KOPT-K1 (cell line): ENCODE measurements around the gene IRX5.

Source experiments
- H3K27ac ChIP-seq: fragments of 200-600 bp; sonication (generic); 2 replicates; pipeline ENCODE4 v1.5.1; 2016; ENCODE audit warnings: antibody characterized with exemption, mild to moderate bottlenecking, low read depth, low read length; ENCODE audit not compliant: poor library complexity, severe bottlenecking
- H3K36me3 ChIP-seq: fragments of 200-600 bp; sonication (generic); 2 replicates; pipeline ENCODE4 v1.5.1; 2017; ENCODE audit warnings: antibody characterized with exemption, mild to moderate bottlenecking, low read length, moderate library complexity; ENCODE audit not compliant: insufficient read depth
- H3K9me3 ChIP-seq: fragments of 200-600 bp; sonication (generic); 2 replicates; pipeline ENCODE4 v1.5.1; 2017; ENCODE audit warnings: antibody characterized with exemption, low read length, mild to moderate bottlenecking; ENCODE audit not compliant: insufficient read depth, poor library complexity, severe bottlenecking

Gene IRX5

DNA sequence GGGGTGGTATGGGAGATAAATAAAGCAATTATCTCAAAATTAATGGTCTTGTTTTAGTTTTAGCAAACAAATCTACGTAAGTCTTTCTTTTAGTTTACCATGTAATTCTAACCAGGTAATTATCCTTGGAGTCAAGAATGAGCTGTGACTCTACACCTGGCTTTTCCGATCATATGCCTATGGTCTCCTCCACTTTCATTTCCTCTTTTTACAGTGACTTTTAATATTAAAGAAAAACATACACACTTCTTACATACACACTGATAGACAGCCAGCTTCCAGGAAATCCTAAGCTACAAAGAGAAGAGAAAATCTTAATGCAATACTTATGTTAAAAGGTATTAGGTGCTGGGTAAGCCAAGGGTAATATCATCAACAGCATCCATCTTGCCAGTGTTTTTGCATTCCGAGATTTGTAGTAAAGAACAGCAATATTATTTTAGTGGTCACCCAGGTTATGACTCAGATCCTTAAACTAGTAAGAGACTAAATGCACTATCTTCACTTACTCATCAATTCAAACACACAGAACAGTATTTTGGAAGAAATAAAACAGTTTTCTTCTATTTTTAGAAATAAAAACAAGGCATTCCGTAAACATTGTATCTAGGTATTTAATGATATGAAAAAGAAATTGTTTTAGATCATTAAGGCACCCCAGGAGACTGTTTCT, 4.4 kb upstream of the IRX5 start:
- peak overlapping the region; percentile 99 for H3K27ac ChIP-seq
- peaks cover 11% of the 10 kb centered on the region for H3K36me3 ChIP-seq
- no peaks in the 10 kb centered on the region for H3K9me3 ChIP-seq

GRCh38 chr16:54927125-54928015, 3.3 kb upstream of the IRX5 start:
- Histone ChIP-seq H3K27ac (peak overlapping the region; percentile 99), H3K9me3 (no peaks in the 10 kb centered on the region), H3K36me3 (peaks cover 8% of the 10 kb centered on the region; the same call in 1 of the 2 replicates)

DNA sequence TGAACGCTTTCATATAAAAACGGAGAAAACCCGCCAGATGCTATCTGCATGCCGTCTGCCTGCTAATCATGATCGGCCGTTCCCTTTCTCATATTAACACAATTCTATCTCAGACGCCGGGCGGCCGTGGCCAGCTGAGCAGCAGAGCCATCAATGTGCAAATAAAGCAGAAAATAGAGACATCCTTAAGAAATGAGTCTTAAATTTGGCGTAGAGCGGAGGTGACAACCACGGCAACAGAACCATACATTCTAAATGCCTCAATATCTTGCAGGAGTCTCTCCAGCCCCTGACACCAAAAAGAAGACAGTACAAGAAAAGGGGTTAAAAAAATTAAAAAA, 2.7 kb upstream of the IRX5 start:
- H3K36me3 ChIP-seq, result peaks cover 9% of the 10 kb centered on the region; the same call in 1 of the 2 replicates
- no peaks in the 10 kb centered on the region for H3K9me3 ChIP-seq
- H3K27ac ChIP-seq, result peak overlapping the region; percentile 99

GRCh38 chr16:54928411-54929089, 2.1 kb upstream of the IRX5 start:
- Histone ChIP-seq H3K9me3 (peaks cover 4% of the 10 kb centered on the region), H3K27ac (peak overlapping the region; percentile 99), H3K36me3 (peaks cover 9% of the 10 kb centered on the region)

DNA sequence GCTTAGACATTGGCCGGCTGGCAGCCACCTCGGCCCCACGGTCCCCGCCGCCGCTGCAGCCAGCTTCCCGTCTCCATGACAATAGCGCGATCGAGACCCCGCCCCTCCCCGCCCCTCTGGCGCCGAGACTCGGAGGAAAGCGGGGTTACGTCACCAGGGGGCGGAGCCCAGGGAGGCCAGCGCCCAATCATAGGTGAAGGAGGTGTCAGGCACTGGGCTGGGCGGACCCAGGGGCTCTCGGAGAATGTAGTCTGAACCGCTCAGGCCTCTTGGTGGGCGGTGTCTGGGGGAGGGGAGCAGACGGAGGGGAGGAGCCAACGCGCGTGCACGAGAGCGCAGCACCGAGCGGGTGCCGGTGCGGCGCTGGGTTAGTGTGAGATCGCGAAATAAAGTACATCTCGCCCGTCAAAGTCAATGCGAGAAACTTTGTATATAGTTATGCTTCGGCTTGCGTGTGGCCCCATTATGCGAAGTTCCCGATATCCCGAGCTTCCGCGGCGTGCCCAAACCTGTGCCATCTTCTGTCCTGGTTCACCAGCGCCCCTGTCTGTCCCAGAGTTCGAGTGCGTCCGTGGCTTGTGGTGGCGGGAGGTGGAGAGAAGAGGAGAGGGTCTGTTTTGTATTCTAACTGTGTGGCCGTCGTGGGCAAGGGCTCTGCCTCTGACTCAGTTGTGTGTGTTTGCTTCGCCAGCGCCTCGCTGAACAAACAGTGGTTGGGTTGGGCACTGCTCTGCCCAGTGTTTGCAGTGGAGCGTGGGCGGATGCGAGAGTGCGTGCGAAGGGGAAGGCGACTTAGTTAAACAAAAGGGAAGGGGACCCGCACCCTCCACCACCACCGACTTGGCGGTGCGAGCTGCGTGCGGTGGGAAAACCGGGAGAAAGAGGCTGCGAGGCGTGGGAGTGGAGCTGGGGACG, 1.3 kb upstream of the IRX5 start:
- Histone ChIP-seq H3K36me3 (peaks cover 17% of the 10 kb centered on the region), H3K9me3 (peaks cover 9% of the 10 kb centered on the region), H3K27ac (peak overlapping the region; percentile 99)

DNA sequence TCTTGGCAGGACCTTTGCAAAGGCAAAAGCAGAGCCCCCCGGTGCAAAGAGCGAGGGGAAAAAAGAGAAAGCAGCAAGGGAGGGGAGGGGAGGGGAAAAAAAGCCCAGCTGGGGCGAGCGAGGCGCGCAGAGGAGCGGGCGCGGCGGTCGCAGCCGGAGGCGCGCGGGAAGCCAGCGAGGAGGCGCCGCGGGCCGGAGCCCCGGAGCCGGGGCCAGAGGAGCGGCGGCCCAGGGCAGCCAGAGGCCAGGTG, 129 bp downstream of the IRX5 start:
- Histone ChIP-seq H3K9me3 (peaks cover 17% of the 10 kb centered on the region), H3K36me3 (peaks cover 32% of the 10 kb centered on the region), H3K27ac (peak overlapping the region; percentile 99)

DNA sequence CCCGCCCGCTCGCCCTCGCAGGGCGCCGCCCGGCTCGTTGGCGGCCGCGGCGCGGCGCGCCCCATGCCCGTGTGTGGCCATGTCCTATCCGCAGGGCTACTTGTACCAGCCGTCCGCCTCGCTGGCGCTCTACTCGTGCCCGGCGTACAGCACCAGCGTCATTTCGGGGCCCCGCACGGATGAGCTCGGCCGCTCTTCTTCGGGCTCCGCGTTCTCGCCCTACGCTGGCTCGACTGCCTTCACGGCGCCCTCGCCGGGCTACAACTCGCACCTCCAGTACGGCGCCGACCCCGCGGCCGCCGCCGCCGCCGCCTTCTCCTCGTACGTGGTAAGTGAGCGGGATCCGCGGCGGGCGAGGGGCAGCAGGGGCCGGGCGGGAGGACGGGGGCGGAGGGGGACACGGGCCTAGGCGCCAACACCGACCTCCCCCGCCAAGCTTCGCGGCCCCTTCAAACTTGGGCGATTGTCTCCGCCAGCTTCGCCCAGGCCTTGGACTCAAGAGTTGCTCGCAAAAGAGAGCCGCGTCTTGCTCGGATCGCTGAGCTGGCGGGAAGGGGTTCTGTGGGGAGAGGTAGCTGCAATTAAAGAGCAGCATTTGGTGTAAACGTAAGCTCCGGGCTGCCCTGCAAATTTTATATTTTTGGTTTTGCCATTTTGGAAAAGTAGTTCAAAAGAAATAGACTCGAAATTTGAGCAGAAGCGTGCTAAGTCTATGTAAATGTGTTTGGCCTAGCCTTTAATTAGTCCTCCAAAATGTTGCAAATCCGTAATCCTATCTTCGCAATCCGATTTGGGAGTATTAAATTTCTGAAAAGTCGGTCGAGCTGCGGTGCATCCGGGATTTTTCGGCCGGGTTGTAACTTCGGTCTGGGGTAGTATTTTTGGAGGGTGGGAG, 702 bp downstream of the IRX5 start:
- peaks cover 37% of the 10 kb centered on the region for H3K36me3 ChIP-seq
- H3K27ac ChIP-seq, result peak overlapping the region; percentile 99
- peaks cover 22% of the 10 kb centered on the region for H3K9me3 ChIP-seq

- H3K36me3 ChIP-seq, result peaks cover 45% of the 10 kb centered on the region
- H3K9me3 ChIP-seq, result peaks cover 29% of the 10 kb centered on the region
- H3K27ac ChIP-seq, result peak overlapping the region; percentile 99
Observed at GRCh38 chr16:54932021-54932660, 1.5 kb downstream of the IRX5 start.

GRCh38 chr16:54932737-54933254, 2.1 kb downstream of the IRX5 start:
- peaks cover 36% of the 10 kb centered on the region for H3K9me3 ChIP-seq
- no peak overlapping the region for H3K27ac ChIP-seq
- peaks cover 52% of the 10 kb centered on the region for H3K36me3 ChIP-seq

GRCh38 chr16:54933281-54934011, 2.8 kb downstream of the IRX5 start:
- H3K9me3 ChIP-seq, result peaks cover 38% of the 10 kb centered on the region
- peaks cover 55% of the 10 kb centered on the region for H3K36me3 ChIP-seq
- H3K27ac ChIP-seq, result no peak overlapping the region

- no peak overlapping the region for H3K27ac ChIP-seq
- H3K36me3 ChIP-seq, result peaks cover 63% of the 10 kb centered on the region
- peaks cover 38% of the 10 kb centered on the region for H3K9me3 ChIP-seq
Observed at GRCh38 chr16:54934481-54935265, 4.0 kb downstream of the IRX5 start.

DNA sequence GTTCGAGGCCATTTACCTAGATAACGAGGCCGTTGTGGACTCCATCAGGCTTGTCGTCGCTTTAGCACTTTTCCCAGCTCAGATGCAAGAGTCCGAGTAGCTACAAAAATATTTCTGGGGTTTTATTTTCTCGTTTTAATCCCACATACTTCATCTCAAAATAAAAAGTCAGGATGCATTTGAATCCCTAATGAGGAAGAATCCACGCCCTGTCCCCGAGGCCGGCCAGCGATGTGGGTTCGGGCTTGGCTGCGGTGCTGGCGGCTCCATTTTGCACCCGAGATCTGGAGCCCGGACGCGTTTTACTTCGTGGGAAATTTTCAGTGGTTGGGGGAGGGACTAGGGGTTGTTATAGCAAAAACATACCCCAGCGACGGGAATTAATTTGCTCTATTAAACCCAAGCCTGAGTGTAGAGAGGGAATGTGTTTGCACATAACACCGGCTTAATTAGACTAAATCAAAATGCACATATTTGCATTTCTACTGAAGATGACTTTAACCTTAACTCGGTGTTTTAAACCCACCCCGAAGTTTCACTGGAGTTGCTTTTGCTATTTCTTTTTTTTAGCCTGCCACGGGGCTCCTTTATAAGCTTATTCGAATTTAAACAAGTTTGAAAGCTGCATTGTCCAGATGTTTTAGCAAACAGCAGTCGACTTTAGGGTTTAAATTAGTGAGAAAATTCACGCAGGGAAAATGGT, 4.8 kb downstream of the IRX5 start:
- H3K36me3 ChIP-seq, result peaks cover 63% of the 10 kb centered on the region
- peaks cover 38% of the 10 kb centered on the region for H3K9me3 ChIP-seq
- no peak overlapping the region for H3K27ac ChIP-seq
